H9 (cell line): Measurements from ENCODE around the gene ECHDC3. TPM values are rescaled to one million over a fixed set of nuclear protein-coding genes. Genes with fewer than 3 reads are reported as not detected.

Experiments used
- DNase-seq: peaks from one replicate; pipeline ENCODE4 v3.0.0-alpha.2; 2017
- H2AFZ ChIP-seq: one replicate; pipeline ENCODE4 v1.6.1; 2013; ENCODE audit warnings: mild to moderate bottlenecking, low read length, control low read depth, moderate library complexity
- H2AK5ac ChIP-seq: 2 replicates; pipeline ENCODE4 v1.6.1; 2013; ENCODE audit warnings: low read length, control low read depth, mixed read lengths; ENCODE audit not compliant: insufficient read length
- H2BK120ac ChIP-seq: one replicate; pipeline ENCODE4 v1.6.1; 2013; ENCODE audit warnings: low read depth, mild to moderate bottlenecking, low read length, control low read depth, inconsistent platforms; ENCODE audit not compliant: poor library complexity, severe bottlenecking
- H2BK12ac ChIP-seq: 2 replicates; pipeline ENCODE4 v1.6.1; 2013; ENCODE audit warnings: low read length, control low read depth, mixed read lengths, low read depth; ENCODE audit not compliant: insufficient read length
- H2BK15ac ChIP-seq: 2 replicates; pipeline ENCODE4 v1.6.1; 2013; ENCODE audit warnings: low read depth, low read length, control low read depth
- H2BK20ac ChIP-seq: one replicate; pipeline ENCODE4 v1.6.1; 2013; ENCODE audit warnings: low read depth, mild to moderate bottlenecking, low read length, control low read depth, inconsistent platforms; ENCODE audit not compliant: poor library complexity, severe bottlenecking
- H2BK5ac ChIP-seq: 2 replicates; pipeline ENCODE4 v1.6.1; 2013; ENCODE audit warnings: low read length, control low read depth, mixed read lengths; ENCODE audit not compliant: insufficient read length
- H3K14ac ChIP-seq: 2 replicates; pipeline ENCODE4 v1.6.1; 2013; ENCODE audit warnings: low read length, control low read depth; ENCODE audit not compliant: insufficient read depth
- H3K18ac ChIP-seq: 2 replicates; pipeline ENCODE4 v1.6.1; 2013; ENCODE audit warnings: low read depth, mild to moderate bottlenecking, mixed read lengths, low read length, control low read depth; ENCODE audit not compliant: insufficient read length
- H3K23ac ChIP-seq: 2 replicates; pipeline ENCODE4 v1.6.1; 2013; ENCODE audit warnings: low read length, control low read depth, mixed read lengths, low read depth; ENCODE audit not compliant: insufficient read length
- H3K23me2 ChIP-seq: 2 replicates; pipeline ENCODE4 v1.6.1; 2013; ENCODE audit warnings: low read depth, mild to moderate bottlenecking, mixed read lengths, low read length, control low read depth; ENCODE audit not compliant: insufficient read length, poor library complexity, severe bottlenecking
- H3K27ac ChIP-seq: 2 replicates; pipeline ENCODE4 v1.5.1; 2013; ENCODE audit warnings: low read length, control low read depth, mixed read lengths, low read depth; ENCODE audit not compliant: insufficient read length
- H3K27me3 ChIP-seq: 2 replicates; pipeline ENCODE4 v1.6.1; 2013; ENCODE audit warnings: low read length, control low read depth, inconsistent platforms; ENCODE audit not compliant: insufficient read depth
- H3K4ac ChIP-seq: 2 replicates; pipeline ENCODE4 v1.6.1; 2013; ENCODE audit warnings: low read depth, mild to moderate bottlenecking, control low read depth, inconsistent platforms, low read length, moderate library complexity
- H3K4me1 ChIP-seq: 2 replicates; pipeline ENCODE4 v1.6.1; 2013; ENCODE audit warnings: low read length, control low read depth, inconsistent platforms; ENCODE audit not compliant: insufficient read depth
- H3K4me2 ChIP-seq: 2 replicates; pipeline ENCODE4 v1.6.1; 2013; ENCODE audit warnings: low read length, control low read depth, mixed read lengths; ENCODE audit not compliant: insufficient read length, insufficient read depth
- H3K56ac ChIP-seq: 2 replicates; pipeline ENCODE4 v1.6.1; 2013; ENCODE audit warnings: low read depth, mild to moderate bottlenecking, mixed read lengths, low read length, control low read depth; ENCODE audit not compliant: insufficient read length
- H3K79me1 ChIP-seq: 2 replicates; pipeline ENCODE4 v1.6.1; 2013; ENCODE audit warnings: low read depth, mild to moderate bottlenecking, moderate library complexity, low read length, control low read depth, inconsistent platforms; ENCODE audit not compliant: insufficient read depth, poor library complexity, severe bottlenecking
- H3K79me2 ChIP-seq: 2 replicates; pipeline ENCODE4 v1.6.1; 2013; ENCODE audit warnings: low read length, control low read depth, inconsistent platforms; ENCODE audit not compliant: insufficient read depth
- H3K9ac ChIP-seq: 2 replicates; pipeline ENCODE4 v1.6.1; 2013; ENCODE audit warnings: low read length, control low read depth, mixed read lengths; ENCODE audit not compliant: insufficient read length; ENCODE audit errors: extremely low read depth
- H3K9me3 ChIP-seq: one replicate; pipeline ENCODE4 v1.6.1; 2013; ENCODE audit warnings: low read depth, low read length, inconsistent platforms; ENCODE audit not compliant: control insufficient read depth
- H3T11ph ChIP-seq: one replicate; pipeline ENCODE4 v1.6.1; 2013; ENCODE audit warnings: mild to moderate bottlenecking, low read length, control low read depth, inconsistent platforms
- H4K20me1 ChIP-seq: one replicate; pipeline ENCODE4 v1.6.1; 2013; ENCODE audit not compliant: control insufficient read depth, insufficient read length, insufficient read depth
- H4K5ac ChIP-seq: 2 replicates; pipeline ENCODE4 v1.6.1; 2013; ENCODE audit warnings: low read depth, mild to moderate bottlenecking, mixed read lengths, low read length, control low read depth; ENCODE audit not compliant: insufficient read length
- H4K8ac ChIP-seq: replicated peaks from 2 replicates; pipeline ENCODE4 v1.6.1; 2013; ENCODE audit warnings: low read length, control low read depth, mixed read lengths, low read depth; ENCODE audit not compliant: insufficient read length
- H4K91ac ChIP-seq: 2 replicates; pipeline ENCODE4 v1.6.1; 2013; ENCODE audit warnings: low read depth, mild to moderate bottlenecking, moderate library complexity, mixed read lengths, low read length, control low read depth; ENCODE audit not compliant: insufficient read length
- H3K27ac Mint-ChIP-seq, 3 experiments: 2 replicates in 2 of 3; 3 replicates in 1 of 3; pipeline ENCODE4 v1.8.0; 2020 to 2021; ENCODE audit warnings: mixed read lengths in 3 of 3, mild to moderate bottlenecking in 1 of 3, moderate library complexity in 1 of 3
- H3K27me3 Mint-ChIP-seq: 2 replicates; pipeline ENCODE4 v1.8.0; 2021; ENCODE audit warnings: low read depth, mild to moderate bottlenecking, moderate library complexity, mixed read lengths
- H3K36me3 Mint-ChIP-seq, 3 experiments: 2 replicates in 2 of 3; 3 replicates in 1 of 3; pipeline ENCODE4 v1.8.0; 2020 to 2021; ENCODE audit warnings: low read depth in 3 of 3, mixed read lengths in 3 of 3; ENCODE audit not compliant: insufficient read depth in 1 of 3
- H3K4me1 Mint-ChIP-seq, 2 experiments: 2 replicates each; pipeline ENCODE4 v1.8.0; 2020; ENCODE audit warnings: mixed read lengths in 2 of 2
- H3K4me3 Mint-ChIP-seq, 2 experiments: 2 replicates in 1 of 2; 3 replicates in 1 of 2; pipeline ENCODE4 v1.8.0; 2020 to 2021; ENCODE audit warnings: mild to moderate bottlenecking in 2 of 2, mixed read lengths in 2 of 2, moderate library complexity in 1 of 2
- H3K9me3 Mint-ChIP-seq, 2 experiments: 2 replicates in 1 of 2; 3 replicates in 1 of 2; pipeline ENCODE4 v1.8.0; 2020; ENCODE audit warnings: mild to moderate bottlenecking in 2 of 2, mixed read lengths in 2 of 2, moderate library complexity in 1 of 2
- CTCF ChIP-seq: fragments of 200-600 bp; sonication (generic); conservative IDR thresholded peaks from 3 replicates; pipeline ENCODE4 v1.8.0; 2021; ENCODE audit warnings: antibody characterized with exemption, mild to moderate bottlenecking
- WGBS: extraction: QIAGEN DNeasy Blood & Tissue Kit; methylation state at CpG from one replicate; pipeline ENCODE4 v1.1.7; 2013; ENCODE audit warnings: missing lambda C conversion rate, low lambda C conversion rate, mixed read lengths; ENCODE audit not compliant: insufficient read length; ENCODE audit errors: extremely low coverage; 5-methylcytosine and 5-hydroxymethylcytosine counted together
- total RNA-seq: library from RNA; stranded (reverse); gene quantifications from 2 replicates; pipeline ENCODE4 v1.2.1, GENCODE V29; 2021

ECHDC3 gene
- total RNA-seq, 1 experiment from 2014 or later, result 9.3 TPM

GRCh38 chr10:11789306-11789705, 47.1 kb downstream of the ECHDC3 start:
- H4K91ac ChIP-seq, result no peak overlapping the region
- H3K36me3 Mint-ChIP-seq, result peaks cover 0 to 10% (median 9%) of the 10 kb centered on the region in 3 experiments; a peak in 5 of 7 replicates
- H2BK12ac ChIP-seq, result no peak overlapping the region
- no peak overlapping the region for H3K9ac ChIP-seq
- TF ChIP-seq CTCF, result no peak
- no peak overlapping the region for H3K4ac ChIP-seq
- no peak overlapping the region for H4K8ac ChIP-seq
- no peak overlapping the region for H3K4me2 ChIP-seq
- H3K23me2 ChIP-seq, result no peaks in the 10 kb centered on the region
- H3K4me1 Mint-ChIP-seq, result no peaks in the 10 kb centered on the region
- peaks cover 13% of the 10 kb centered on the region in 2 experiments for H3K9me3 Mint-ChIP-seq
- no peak overlapping the region for H2BK20ac ChIP-seq
- H2AK5ac ChIP-seq, result no peak overlapping the region
- H3T11ph ChIP-seq, result no peak overlapping the region
- no peak overlapping the region for H3K18ac ChIP-seq
- no peak overlapping the region for H2BK15ac ChIP-seq
- H2AFZ ChIP-seq, result no peak overlapping the region
- no peak overlapping the region for H2BK5ac ChIP-seq
- no CpG with 5 or more reads among the region's 2 CpGs for WGBS
- DNase-seq, result no peak
- peaks cover 10% of the 10 kb centered on the region for H3K27me3 Mint-ChIP-seq
- H3K23ac ChIP-seq, result no peak overlapping the region
- no peak overlapping the region for H3K56ac ChIP-seq
- H3K27ac ChIP-seq, result no peak overlapping the region
- no peaks in the 10 kb centered on the region for H3K27me3 ChIP-seq
- H2BK120ac ChIP-seq, result no peak overlapping the region
- no peaks in the 10 kb centered on the region for H4K20me1 ChIP-seq
- H3K27ac Mint-ChIP-seq, result no peak overlapping the region
- H3K14ac ChIP-seq, result no peak overlapping the region
- H4K5ac ChIP-seq, result no peak overlapping the region
- H3K4me3 Mint-ChIP-seq, result no peak overlapping the region
- H3K4me1 ChIP-seq, result no peaks in the 10 kb centered on the region
- no peaks in the 10 kb centered on the region for H3K79me1 ChIP-seq
- no peaks in the 10 kb centered on the region for H3K79me2 ChIP-seq
- H3K9me3 ChIP-seq, result no peaks in the 10 kb centered on the region
